HL-60 (cell line): Measurements from ENCODE around the gene RINL.
A peak's percentile ranks its signal among the peaks of the same experiment; 100 is the strongest.

ENCODE experiments used
- DNase-seq, 2 experiments: peaks; one replicate each; pipeline ENCODE4 v3.0.0-alpha.2; 2010 to 2020; ENCODE audit warnings: low read depth in 1 of 2, low spot score in 1 of 2
- H3K27ac ChIP-seq: fragments of 250-450 bp; sonication (Bioruptor Pico); replicated peaks from 2 replicates; pipeline ENCODE4 v1.5.1; 2020; ENCODE audit warnings: mild to moderate bottlenecking, moderate library complexity
- H3K27me3 ChIP-seq: fragments of 250-450 bp; sonication (Bioruptor Pico); 2 replicates; pipeline ENCODE4 v1.5.1; 2021; ENCODE audit warnings: mild to moderate bottlenecking, moderate library complexity; ENCODE audit not compliant: insufficient read depth, poor library complexity, severe bottlenecking
- H3K4me3 ChIP-seq: replicated peaks from 2 replicates; pipeline ENCODE4 v1.5.1; 2011; ENCODE audit warnings: mild to moderate bottlenecking, control low read depth, low read length; ENCODE audit not compliant: insufficient read depth
- CTCF ChIP-seq: IDR thresholded peaks from one replicate; pipeline ENCODE4 v1.5.1; 2011; ENCODE audit warnings: low read length, control low read depth, inconsistent platforms; ENCODE audit not compliant: insufficient read depth
- GABPA ChIP-seq: IDR thresholded peaks from 2 replicates; pipeline ENCODE4 v1.6.1; 2012; ENCODE audit warnings: low read depth
- POLR2AphosphoS5 ChIP-seq: IDR thresholded peaks from 2 replicates; pipeline ENCODE4 v1.6.1; 2012; ENCODE audit warnings: low read depth
- REST ChIP-seq: IDR thresholded peaks from 2 replicates; pipeline ENCODE4 v1.6.1; 2012; ENCODE audit warnings: low read depth; ENCODE audit not compliant: insufficient replicate concordance
- SPI1 ChIP-seq: IDR thresholded peaks from 2 replicates; pipeline ENCODE4 v1.6.1; 2012; ENCODE audit warnings: low read depth, mild to moderate bottlenecking, borderline replicate concordance

Gene RINL

GRCh38 chr19:38899447-38900201, 21.5 kb upstream of the RINL start, which contains the start of the genes NFKBIB and SIRT2:
Gene NFKBIB (plus strand): TSS chr19:38899969. CDS start chr19:38900033, 64 bp downstream.
Gene SIRT2 (minus strand): TSS chr19:38899618. CDS start chr19:38899521, 97 bp downstream.
- H3K27ac ChIP-seq = peak within 1 kb of the TSS; percentile 84
- peak; percentile 24; the same call in 1 of the 2 replicates for TF ChIP-seq SPI1
- no peak for TF ChIP-seq CTCF
- peak; percentile 61 for TF ChIP-seq GABPA
- peak; percentile 100 for DNase-seq
- no peaks in the 10 kb centered on the region for H3K27me3 ChIP-seq
- peak within 1 kb of the TSS; percentile 98 for H3K4me3 ChIP-seq

GRCh38 chr19:38898788-38899446, 20.8 kb upstream of the RINL start:
- TF ChIP-seq REST (no peak), POLR2AphosphoS5 (no peak), CTCF (no peak), GABPA (no peak), SPI1 (no peak)
- peak overlapping the region; percentile 61 for H3K27ac ChIP-seq
- DNase-seq = peak in 1 of 2 experiments; percentile 2
- peak overlapping the region; percentile 98 for H3K4me3 ChIP-seq
- no peaks in the 10 kb centered on the region for H3K27me3 ChIP-seq

GRCh38 chr19:38894968-38895367, 16.9 kb upstream of the RINL start:
- TF ChIP-seq GABPA = no peak
- TF ChIP-seq CTCF = no peak
- no peak for TF ChIP-seq SPI1
- TF ChIP-seq POLR2AphosphoS5 = no peak
- TF ChIP-seq REST = no peak
- Histone ChIP-seq H3K4me3 (no peak overlapping the region), H3K27me3 (no peaks in the 10 kb centered on the region), H3K27ac (no peak overlapping the region)
- no peak for DNase-seq
